Small intestine (tissue), 7 donors: ENCODE measurements around the gene ACKR1. TPM values are rescaled to one million over a fixed set of nuclear protein-coding genes. Genes with fewer than 3 reads are reported as not detected.

Experiments
- DNase-seq, 2 donors: peaks; one replicate each; pipeline versions ENCODE4 v3.0.0 to v3.0.0-alpha.2; 2013
- FAIRE-seq: peaks from 2 replicates; lab custom pipeline; 2012; peaks lifted over from hg19 to GRCh38; lab: Jason Lieb, UNC
- H3K27ac ChIP-seq, 3 donors: one replicate each; pipeline ENCODE4 v1.5.1; 2013; ENCODE audit warnings: low read length in 2 of 3, mild to moderate bottlenecking in 2 of 3, control low read depth in 1 of 3, inconsistent platforms in 1 of 3, low read depth in 1 of 3, moderate library complexity in 1 of 3
- H3K27me3 ChIP-seq, 3 donors: one replicate each; pipeline ENCODE4 v1.6.1; 2013; ENCODE audit warnings: low read length in 3 of 3, inconsistent platforms in 1 of 3; ENCODE audit not compliant: control insufficient read depth in 3 of 3, insufficient read depth in 3 of 3
- H3K36me3 ChIP-seq, 3 donors: one replicate each; pipeline ENCODE4 v1.6.1; 2013; ENCODE audit warnings: low read length in 3 of 3, inconsistent platforms in 1 of 3, low read depth in 1 of 3, mild to moderate bottlenecking in 1 of 3, moderate library complexity in 1 of 3; ENCODE audit not compliant: control insufficient read depth in 3 of 3, insufficient read depth in 2 of 3
- H3K4me1 ChIP-seq, 3 donors: one replicate each; pipeline ENCODE4 v1.6.1; 2013; ENCODE audit warnings: low read length in 2 of 3, inconsistent platforms in 1 of 3, low read depth in 1 of 3, mild to moderate bottlenecking in 1 of 3, moderate library complexity in 1 of 3; ENCODE audit not compliant: control insufficient read depth in 3 of 3, insufficient read depth in 2 of 3
- H3K4me3 ChIP-seq, 3 donors: one replicate each; pipeline ENCODE4 v1.5.1; 2013; ENCODE audit warnings: low read length in 3 of 3, control low read depth in 1 of 3, inconsistent platforms in 1 of 3, low read depth in 1 of 3, mild to moderate bottlenecking in 1 of 3, moderate library complexity in 1 of 3
- H3K9me3 ChIP-seq, 2 donors: one replicate each; pipeline ENCODE4 v1.6.1; 2013; ENCODE audit warnings: low read depth in 1 of 2, low read length in 1 of 2; ENCODE audit not compliant: control insufficient read depth in 2 of 2, insufficient read depth in 1 of 2
- WGBS, 3 donors: extraction: QIAGEN DNeasy Blood & Tissue Kit; methylation state at CpG; one replicate each; pipeline ENCODE4 v1.1.7; 2013; 5-methylcytosine and 5-hydroxymethylcytosine counted together
- polyA plus RNA-seq, 4 donors: library from polyadenylated mRNA; stranded (reverse) in 3 of 4; unstranded in 1 of 4; fragments of 200-250 nt in 3 of 4; fragments of 120-200 nt in 1 of 4; gene quantifications; one replicate each; pipeline versions ENCODE4 v1.2.1 to v1.2.3, GENCODE V29; 2013
- donor health status: healthy with polysubstance abuse.
- donor health status: control.
- donor health status: control.
- donor health status: Bipolar disorder and iron deficiency.
- donor health status: healthy.

The ACKR1 gene
- polyA plus RNA-seq, 4 donors, result 1.3 to 96.8 (median 2.7) TPM

DNA sequence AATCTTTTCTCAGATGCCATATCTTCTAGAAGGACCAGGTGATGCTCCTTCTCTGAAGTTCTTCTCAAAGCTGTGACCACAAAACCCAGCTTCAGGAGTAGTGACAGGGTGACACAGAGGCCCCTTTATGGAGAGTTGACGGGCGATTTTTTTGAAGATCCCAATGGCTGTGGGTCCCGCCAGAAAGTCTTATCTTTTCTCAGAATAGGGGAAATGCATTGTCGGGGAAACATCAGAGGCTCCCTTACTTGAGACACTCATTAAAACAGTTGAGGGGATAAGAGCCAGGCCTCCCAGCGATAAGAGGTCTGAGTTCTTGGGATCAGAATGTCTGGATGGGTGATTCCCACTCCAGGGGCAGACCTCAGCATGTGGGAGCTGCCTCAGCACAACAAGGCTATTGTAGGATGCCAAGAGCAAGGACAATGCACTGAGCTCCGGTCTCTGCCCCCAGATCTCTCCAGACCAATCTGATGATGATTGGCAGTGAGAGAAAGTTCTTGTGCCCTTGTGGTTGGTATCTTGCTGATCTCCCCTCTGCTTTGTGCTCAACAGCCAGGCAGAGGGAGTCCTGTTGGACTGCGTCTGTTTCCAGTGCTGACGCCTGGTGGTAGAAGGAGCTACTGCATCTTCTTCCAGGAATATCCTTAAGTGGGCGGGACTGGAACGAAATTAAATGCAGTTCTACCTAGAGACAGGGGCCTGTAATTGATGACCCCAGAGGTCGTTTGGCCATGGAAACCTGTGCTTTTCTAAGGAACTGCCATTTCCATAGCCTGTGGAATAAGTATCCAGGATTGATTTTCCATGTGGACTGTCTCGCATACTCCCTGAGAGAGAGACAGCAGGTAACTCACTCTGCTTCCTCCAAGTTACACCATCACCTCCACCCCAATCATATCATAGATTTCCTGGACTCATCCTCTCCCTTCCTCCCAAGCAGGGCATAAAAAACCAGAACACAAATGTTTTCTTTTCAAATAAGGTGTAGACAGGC lies 6.8 kb upstream of the ACKR1 start:
- no peaks in the 10 kb centered on the region for H3K36me3 ChIP-seq
- H3K27ac ChIP-seq, result no peak overlapping the region
- FAIRE-seq (no peak), DNase-seq (peak; percentile 57 to 79)
- no peaks in the 10 kb centered on the region for H3K9me3 ChIP-seq
- no peaks in the 10 kb centered on the region for H3K4me1 ChIP-seq
- no peaks in the 10 kb centered on the region for H3K27me3 ChIP-seq
- 39 to 42% (median 39%) methylated on average over 12 of the region's 12 CpGs for WGBS, 3 donors
- H3K4me3 ChIP-seq, result no peak overlapping the region

- FAIRE-seq, result no peak
- Histone ChIP-seq H3K4me3 (no peak overlapping the region), H3K27ac (no peak overlapping the region), H3K36me3 (no peaks in the 10 kb centered on the region), H3K4me1 (no peaks in the 10 kb centered on the region), H3K9me3 (no peaks in the 10 kb centered on the region), H3K27me3 (peaks cover 0 to 2% (median 0%) of the 10 kb centered on the region in 3 donors)
- 67 to 85% (median 73%) methylated on average over 5 of the region's 5 CpGs for WGBS, 3 donors
- DNase-seq, result no peak
Measured at GRCh38 chr1:159199901-159200300, 4.8 kb upstream of the ACKR1 start.

- Histone ChIP-seq H3K9me3 (no peaks in the 10 kb centered on the region), H3K4me3 (no peak overlapping the region), H3K27me3 (peaks cover 0 to 4% (median 2%) of the 10 kb centered on the region in 3 donors), H3K36me3 (no peaks in the 10 kb centered on the region), H3K4me1 (no peaks in the 10 kb centered on the region), H3K27ac (no peak overlapping the region)
- FAIRE-seq (no peak), DNase-seq (no peak)
- 57 to 64% (median 59%) methylated on average over 18 of the region's 18 CpGs for WGBS, 3 donors
Measured at GRCh38 chr1:159200769-159201168, 3.9 kb upstream of the ACKR1 start.

DNA sequence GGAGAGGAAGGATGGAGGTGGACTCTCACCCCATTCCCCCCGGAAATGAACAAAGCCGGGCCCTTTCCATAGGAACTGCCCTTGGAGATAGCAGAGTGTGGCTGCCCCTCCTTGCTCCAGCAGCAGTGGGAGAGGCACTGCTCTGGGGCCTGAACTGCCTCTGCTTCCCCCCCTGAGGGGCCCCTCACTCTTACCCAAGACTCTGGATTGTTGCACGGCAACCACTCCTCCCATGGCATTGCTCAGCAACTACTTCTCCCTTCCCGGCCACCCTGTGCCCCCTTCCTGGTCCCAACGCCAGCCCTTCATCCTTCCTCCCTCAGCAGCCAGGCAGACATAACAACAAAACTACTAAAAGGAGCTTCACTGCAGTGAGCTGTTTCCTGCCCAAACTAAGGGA lies 3.0 kb upstream of the ACKR1 start:
- WGBS, 3 donors, result 21 to 32% (median 23%) methylated on average over 5 of the region's 5 CpGs
- Histone ChIP-seq H3K4me1 (no peaks in the 10 kb centered on the region), H3K27ac (no peak overlapping the region), H3K4me3 (no peak overlapping the region), H3K9me3 (no peaks in the 10 kb centered on the region), H3K27me3 (peaks cover 0 to 4% (median 3%) of the 10 kb centered on the region in 3 donors), H3K36me3 (no peaks in the 10 kb centered on the region)
- FAIRE-seq, result no peak
- peak in 1 of 2 donors; percentile 26 for DNase-seq

GRCh38 chr1:159203610-159204009 lies 1.1 kb upstream of the ACKR1 start:
- Histone ChIP-seq H3K4me1 (no peaks in the 10 kb centered on the region), H3K27ac (no peak overlapping the region), H3K27me3 (peaks cover 0 to 12% (median 4%) of the 10 kb centered on the region in 3 donors), H3K36me3 (no peaks in the 10 kb centered on the region), H3K9me3 (no peaks in the 10 kb centered on the region), H3K4me3 (no peak overlapping the region)
- WGBS, 3 donors, result 69 to 79% (median 76%) methylated on average over 6 of the region's 6 CpGs
- DNase-seq, result no peak
- no peak for FAIRE-seq

GRCh38 chr1:159205225-159205624 lies 550 bp downstream of the ACKR1 start:
- WGBS, 3 donors, result 67 to 75% (median 74%) methylated on average over 6 of the region's 6 CpGs
- H3K4me1 ChIP-seq, result no peaks in the 10 kb centered on the region
- H3K4me3 ChIP-seq, result no peak overlapping the region
- FAIRE-seq, result no peak
- no peaks in the 10 kb centered on the region for H3K36me3 ChIP-seq
- no peaks in the 10 kb centered on the region for H3K9me3 ChIP-seq
- no peak overlapping the region for H3K27ac ChIP-seq
- H3K27me3 ChIP-seq, result peaks cover 0 to 12% (median 7%) of the 10 kb centered on the region in 3 donors
- DNase-seq, result no peak

- no peak overlapping the region for H3K27ac ChIP-seq
- no peaks in the 10 kb centered on the region for H3K9me3 ChIP-seq
- no peak overlapping the region for H3K4me3 ChIP-seq
- 68 to 82% (median 81%) methylated on average over 4 of the region's 4 CpGs for WGBS, 3 donors
- no peaks in the 10 kb centered on the region for H3K4me1 ChIP-seq
- FAIRE-seq (no peak), DNase-seq (no peak)
- H3K36me3 ChIP-seq, result no peaks in the 10 kb centered on the region
- H3K27me3 ChIP-seq, result peaks cover 0 to 14% (median 7%) of the 10 kb centered on the region in 3 donors
Measured at GRCh38 chr1:159206110-159206509, 1.4 kb downstream of the ACKR1 start.

GRCh38 chr1:159207080-159207479 lies 2.4 kb downstream of the ACKR1 start:
- FAIRE-seq (no peak), DNase-seq (no peak)
- H3K36me3 ChIP-seq, result no peaks in the 10 kb centered on the region
- H3K27ac ChIP-seq, result no peak overlapping the region
- no peaks in the 10 kb centered on the region for H3K4me1 ChIP-seq
- no peaks in the 10 kb centered on the region for H3K9me3 ChIP-seq
- 70 to 87% (median 78%) methylated on average over 5 of the region's 5 CpGs for WGBS, 3 donors
- peaks cover 0 to 14% (median 7%) of the 10 kb centered on the region in 3 donors for H3K27me3 ChIP-seq
- H3K4me3 ChIP-seq, result no peak overlapping the region
